Thyroid gland (tissue), 4 donors: ENCODE measurements around the gene BCKDHB. TPM values are rescaled to one million over a fixed set of nuclear protein-coding genes. Genes with fewer than 3 reads are reported as not detected.

Experiments
- DNase-seq, 2 donors: peaks; one replicate each; pipeline ENCODE4 v3.0.0-alpha.2; 2019
- H3K27ac ChIP-seq, 3 donors: fragments of 200-600 bp; sonication (generic); 1 replicate in 2 of 3; 2 replicates in 1 of 3; pipeline ENCODE4 v1.5.1; 2016 to 2019; ENCODE audit warnings: mild to moderate bottlenecking in 1 of 3, moderate library complexity in 1 of 3
- H3K27me3 ChIP-seq: fragments of 200-600 bp; sonication (generic); one replicate; pipeline ENCODE4 v1.5.1; 2019
- H3K36me3 ChIP-seq, 2 donors: fragments of 200-600 bp; sonication (generic); one replicate each; pipeline ENCODE4 v1.5.1; 2016 to 2019
- H3K4me1 ChIP-seq, 2 donors: fragments of 200-600 bp; sonication (generic); one replicate each; pipeline ENCODE4 v1.5.1; 2017 to 2019
- H3K4me3 ChIP-seq, 3 donors: fragments of 200-600 bp; sonication (generic); replicated peaks in 1 of 3; 1 replicate in 2 of 3; 2 replicates in 1 of 3; pipeline ENCODE4 v1.5.1; 2016; ENCODE audit warnings: mild to moderate bottlenecking in 1 of 3
- H3K9me3 ChIP-seq: fragments of 200-600 bp; sonication (generic); one replicate; pipeline ENCODE4 v1.5.1; 2017
- POLR2A ChIP-seq, 2 donors: fragments of 450-650 bp; IDR thresholded peaks; one replicate each; pipeline ENCODE4 v1.6.1; 2017; ENCODE audit warnings: antibody characterized with exemption in 2 of 2, mild to moderate bottlenecking in 2 of 2, moderate library complexity in 1 of 2
- WGBS, 2 donors: methylation state at CpG; one replicate each; pipeline ENCODE4 v1.1.5; 2017; 5-methylcytosine and 5-hydroxymethylcytosine counted together
- intact Hi-C: fragments of 100-400 bp; cut with DNase I; formaldehyde crosslinking; loops from one replicate; pipeline ENCODE4 v1.15.1; 2023
- total RNA-seq, 4 donors: library from RNA; depleted of rRNA; stranded (reverse); fragments of >200 nt; gene quantifications; one replicate each; pipeline ENCODE4 v1.2.3, GENCODE V29; 2016
- TF ChIP-seq, protein P1 (sequence below), 6 experiments: fragments of 200-600 bp in 3 of 6; fragments of 450-650 bp in 3 of 6; sonication (generic) in 3 of 6; IDR thresholded peaks; one replicate each; pipeline ENCODE4 v1.5.1; 2016 to 2019; ENCODE audit warnings: antibody characterized with exemption in 6 of 6, mild to moderate bottlenecking in 2 of 6, inconsistent platforms in 1 of 6, moderate library complexity in 1 of 6

Gene BCKDHB
- total RNA-seq, 4 donors from 2014 or later = 16.7 to 36.9 (median 24.4) TPM

DNA sequence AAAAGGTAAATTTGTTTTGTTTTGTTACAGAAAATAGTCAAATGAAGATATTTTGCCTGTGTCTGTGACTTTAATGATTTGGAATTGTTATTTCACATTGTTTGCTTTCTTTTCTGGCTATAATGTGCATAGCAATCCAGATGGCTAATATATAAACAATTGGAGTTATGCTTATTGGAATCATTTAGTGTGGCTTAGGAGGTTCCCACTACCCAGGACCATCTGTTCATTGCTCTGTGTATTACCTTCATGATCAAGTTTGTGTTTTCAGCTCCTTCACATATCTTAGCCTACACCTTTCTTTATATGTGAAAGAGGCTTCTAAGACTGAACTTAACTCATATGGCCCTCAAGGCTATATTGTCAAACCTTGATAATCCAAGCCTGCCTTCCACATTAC lies 232.9 kb downstream of the BCKDHB start:
- no peak overlapping the region for H3K4me3 ChIP-seq
- H3K4me1 ChIP-seq = no peaks in the 10 kb centered on the region
- no peaks in the 10 kb centered on the region for H3K27me3 ChIP-seq
- no peaks in the 10 kb centered on the region for H3K9me3 ChIP-seq
- H3K36me3 ChIP-seq = no peaks in the 10 kb centered on the region
- no peak overlapping the region for H3K27ac ChIP-seq
- no peak for TF ChIP-seq POLR2A (IDR thresholded peaks at IDR 0.05)
- TF ChIP-seq, protein P1, sequence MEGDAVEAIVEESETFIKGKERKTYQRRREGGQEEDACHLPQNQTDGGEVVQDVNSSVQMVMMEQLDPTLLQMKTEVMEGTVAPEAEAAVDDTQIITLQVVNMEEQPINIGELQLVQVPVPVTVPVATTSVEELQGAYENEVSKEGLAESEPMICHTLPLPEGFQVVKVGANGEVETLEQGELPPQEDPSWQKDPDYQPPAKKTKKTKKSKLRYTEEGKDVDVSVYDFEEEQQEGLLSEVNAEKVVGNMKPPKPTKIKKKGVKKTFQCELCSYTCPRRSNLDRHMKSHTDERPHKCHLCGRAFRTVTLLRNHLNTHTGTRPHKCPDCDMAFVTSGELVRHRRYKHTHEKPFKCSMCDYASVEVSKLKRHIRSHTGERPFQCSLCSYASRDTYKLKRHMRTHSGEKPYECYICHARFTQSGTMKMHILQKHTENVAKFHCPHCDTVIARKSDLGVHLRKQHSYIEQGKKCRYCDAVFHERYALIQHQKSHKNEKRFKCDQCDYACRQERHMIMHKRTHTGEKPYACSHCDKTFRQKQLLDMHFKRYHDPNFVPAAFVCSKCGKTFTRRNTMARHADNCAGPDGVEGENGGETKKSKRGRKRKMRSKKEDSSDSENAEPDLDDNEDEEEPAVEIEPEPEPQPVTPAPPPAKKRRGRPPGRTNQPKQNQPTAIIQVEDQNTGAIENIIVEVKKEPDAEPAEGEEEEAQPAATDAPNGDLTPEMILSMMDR (IDR thresholded peaks at IDR 0.05) = no peak
- DNase-seq = no peak
- intact Hi-C loops = no loop called here

DNA sequence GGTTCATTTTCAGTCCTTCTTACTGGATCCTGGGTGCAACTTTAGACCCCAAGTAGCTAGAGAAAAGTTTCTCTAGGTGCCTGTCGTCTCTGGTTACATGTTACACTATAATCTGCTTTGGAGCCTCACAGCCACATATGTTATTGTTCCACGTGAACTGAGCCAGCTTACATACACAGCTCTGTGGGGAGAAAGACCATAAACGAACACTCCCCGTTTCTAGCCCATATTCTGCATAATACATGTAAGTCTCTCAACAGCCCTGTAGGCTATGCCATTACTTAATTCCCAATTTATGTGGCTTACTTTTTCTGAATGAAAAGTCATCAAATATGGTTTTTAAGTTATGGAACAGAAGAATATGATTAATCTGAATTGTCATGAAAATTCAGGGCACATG lies 233.8 kb downstream of the BCKDHB start:
- WGBS, 2 donors = 89 to 90% methylated on average over 4 of the region's 4 CpGs
- TF ChIP-seq, protein P1 (IDR thresholded peaks at IDR 0.05) = no peak
- no peak for TF ChIP-seq POLR2A (IDR thresholded peaks at IDR 0.05)

DNA sequence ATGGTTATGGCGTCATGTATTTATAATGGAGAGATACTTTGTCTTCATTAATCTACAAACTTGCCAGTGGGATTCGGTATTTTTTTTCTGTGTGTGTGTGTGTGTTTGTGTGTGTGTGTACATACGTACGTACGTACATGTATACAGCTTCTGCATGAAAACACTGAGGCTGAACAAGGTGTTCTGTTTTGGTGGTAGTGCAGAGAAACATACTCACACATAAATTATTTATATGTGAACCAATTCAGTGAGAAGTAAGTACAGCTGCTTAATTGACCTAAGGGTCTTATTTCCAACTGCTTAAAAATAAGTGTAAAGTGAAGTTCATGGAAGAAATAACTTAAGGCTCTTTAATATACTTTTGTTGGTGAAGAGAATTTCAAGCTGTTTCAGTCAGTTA lies 234.2 kb downstream of the BCKDHB start:
- WGBS, 2 donors = 77 to 87% methylated on average over 5 of the region's 5 CpGs
- intact Hi-C loops = no loop called here

More for the DNA sequence above, 233.8 kb downstream of the BCKDHB start:
- intact Hi-C loops = no loop called here
- no peak overlapping the region for H3K27ac ChIP-seq
- H3K4me3 ChIP-seq = no peak overlapping the region
- no peaks in the 10 kb centered on the region for H3K36me3 ChIP-seq
- no peaks in the 10 kb centered on the region for H3K4me1 ChIP-seq
- no peak for DNase-seq
- H3K27me3 ChIP-seq = no peaks in the 10 kb centered on the region
- no peaks in the 10 kb centered on the region for H3K9me3 ChIP-seq

DNA sequence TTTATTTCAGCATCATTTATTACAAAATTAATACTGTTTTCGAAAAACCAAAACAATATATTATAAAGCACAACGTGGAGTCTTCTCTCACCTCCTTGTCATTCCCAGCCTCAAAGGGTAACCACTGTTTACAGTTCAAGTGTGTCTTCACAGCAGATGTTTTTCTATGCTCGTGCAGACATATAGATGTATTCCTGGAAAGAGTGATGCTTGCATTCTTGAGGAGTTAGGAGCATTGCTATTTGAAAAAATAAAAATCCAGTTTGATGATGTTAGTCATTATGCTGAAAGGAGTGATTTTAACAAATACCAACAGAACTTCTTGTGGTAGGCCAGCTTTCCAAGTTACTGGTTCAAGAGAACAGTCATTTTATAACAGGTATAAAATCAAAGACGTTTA lies 234.9 kb downstream of the BCKDHB start:
- H3K4me3 ChIP-seq = no peak overlapping the region
- no peak for DNase-seq
- no peak for TF ChIP-seq POLR2A (IDR thresholded peaks at IDR 0.05)
- TF ChIP-seq, protein P1 (IDR thresholded peaks at IDR 0.05) = no peak
- intact Hi-C loops = no loop called here
- H3K27ac ChIP-seq = no peak overlapping the region
- H3K4me1 ChIP-seq = no peaks in the 10 kb centered on the region
- WGBS, 2 donors = 45 to 47% methylated on average over 4 of the region's 4 CpGs
- no peaks in the 10 kb centered on the region for H3K27me3 ChIP-seq
- no peaks in the 10 kb centered on the region for H3K9me3 ChIP-seq
- no peaks in the 10 kb centered on the region for H3K36me3 ChIP-seq

More for the DNA sequence above, 234.2 kb downstream of the BCKDHB start:
- no peak for TF ChIP-seq POLR2A (IDR thresholded peaks at IDR 0.05)
- TF ChIP-seq, protein P1 (IDR thresholded peaks at IDR 0.05) = no peak
- Histone ChIP-seq H3K27ac (no peak overlapping the region), H3K4me1 (no peaks in the 10 kb centered on the region), H3K36me3 (no peaks in the 10 kb centered on the region), H3K4me3 (no peak overlapping the region), H3K9me3 (no peaks in the 10 kb centered on the region), H3K27me3 (no peaks in the 10 kb centered on the region)
- DNase-seq = no peak

DNA sequence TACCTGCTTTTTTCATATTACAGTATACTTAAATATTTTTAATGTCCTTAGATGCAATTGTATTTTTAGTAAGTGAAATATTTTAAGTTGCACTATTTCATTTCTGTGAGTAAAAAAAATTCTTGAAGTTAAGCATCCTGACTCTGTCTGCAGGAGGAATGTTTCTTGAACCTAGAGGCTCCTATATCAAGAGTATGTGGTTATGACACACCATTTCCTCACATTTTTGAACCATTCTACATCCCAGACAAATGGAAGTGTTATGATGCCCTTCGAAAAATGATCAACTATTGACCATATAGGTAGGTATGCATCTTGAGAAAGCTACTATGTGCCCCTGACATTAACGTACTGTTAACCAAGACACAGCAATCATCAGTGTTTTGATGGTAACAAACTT lies 237.0 kb downstream of the BCKDHB start:
- Histone ChIP-seq H3K9me3 (no peaks in the 10 kb centered on the region), H3K27me3 (no peaks in the 10 kb centered on the region), H3K27ac (no peak overlapping the region), H3K4me3 (no peak overlapping the region), H3K36me3 (no peaks in the 10 kb centered on the region), H3K4me1 (no peaks in the 10 kb centered on the region)
- WGBS, 2 donors = 97 to 100% methylated on average over 2 of the region's 2 CpGs
- TF ChIP-seq, protein P1 (IDR thresholded peaks at IDR 0.05) = no peak
- TF ChIP-seq POLR2A (IDR thresholded peaks at IDR 0.05) = no peak
- intact Hi-C loops = no loop called here
- DNase-seq = no peak
